OCI-LY1 (cell line): Measurements from ENCODE around the gene OSBPL2.

Source experiments
- H2AFZ ChIP-seq: fragments of 200-600 bp; sonication (generic), shearing (Covaris generic); 2 replicates; pipeline ENCODE4 v1.6.0; 2014; ENCODE audit warnings: antibody characterized with exemption, mild to moderate bottlenecking, low read length
- H3F3A ChIP-seq: fragments of 200-600 bp; sonication (generic), shearing (Covaris generic); 2 replicates; pipeline ENCODE4 v1.6.0; 2014; ENCODE audit warnings: mild to moderate bottlenecking, antibody characterized with exemption, low read length, moderate library complexity; ENCODE audit not compliant: insufficient read depth
- H3K27ac ChIP-seq: fragments of 200-600 bp; sonication (generic); 2 replicates; pipeline ENCODE4 v1.5.1; 2014; ENCODE audit warnings: low read length, mixed run types, mild to moderate bottlenecking, low read depth; ENCODE audit not compliant: poor library complexity, severe bottlenecking
- H3K27me3 ChIP-seq: fragments of 200-600 bp; sonication (generic); 2 replicates; pipeline ENCODE4 v1.6.0; 2014; ENCODE audit warnings: antibody characterized with exemption, mild to moderate bottlenecking, low read length, moderate library complexity; ENCODE audit not compliant: insufficient read depth
- H3K36me3 ChIP-seq: fragments of 200-600 bp; sonication (generic); 2 replicates; pipeline ENCODE4 v1.6.1; 2014; ENCODE audit warnings: mild to moderate bottlenecking, antibody characterized with exemption, low read length, moderate library complexity, mixed read lengths; ENCODE audit not compliant: insufficient read depth
- H3K4me1 ChIP-seq: fragments of 200-600 bp; sonication (generic); 2 replicates; pipeline ENCODE4 v1.5.1; 2014; ENCODE audit warnings: mild to moderate bottlenecking, low read length, moderate library complexity; ENCODE audit not compliant: insufficient read depth, severe bottlenecking
- H3K4me2 ChIP-seq: fragments of 200-600 bp; sonication (generic), shearing (Covaris generic); 2 replicates; pipeline ENCODE4 v1.6.1; 2014; ENCODE audit warnings: low read length
- H3K4me3 ChIP-seq: fragments of 200-600 bp; sonication (generic); 2 replicates; pipeline ENCODE4 v1.5.1; 2014; ENCODE audit warnings: low read length, low read depth, mild to moderate bottlenecking, mixed read lengths; ENCODE audit not compliant: poor library complexity, severe bottlenecking
- H3K79me2 ChIP-seq: fragments of 200-600 bp; shearing (Covaris generic); 2 replicates; pipeline ENCODE4 v1.6.1; 2016; ENCODE audit warnings: mixed run types, low read length, mixed read lengths; ENCODE audit not compliant: insufficient read depth
- H3K9ac ChIP-seq: fragments of 200-600 bp; sonication (generic), shearing (Covaris generic); 2 replicates; pipeline ENCODE4 v1.6.1; 2014; ENCODE audit warnings: mild to moderate bottlenecking, low read length, mixed read lengths
- H3K9me2 ChIP-seq: fragments of 200-600 bp; sonication (generic), shearing (Covaris generic); 2 replicates; pipeline ENCODE4 v1.6.1; 2014; ENCODE audit warnings: low read depth, mild to moderate bottlenecking, low read length, mixed read lengths
- H3K9me3 ChIP-seq: fragments of 200-600 bp; shearing (Covaris generic); 2 replicates; pipeline ENCODE4 v1.6.1; 2014; ENCODE audit warnings: low read length, mixed read lengths
- H4K20me1 ChIP-seq: fragments of 200-600 bp; sonication (generic), shearing (Covaris generic); 2 replicates; pipeline ENCODE4 v1.6.0; 2016; ENCODE audit warnings: mild to moderate bottlenecking, low read length; ENCODE audit not compliant: insufficient read depth
- EZH2 ChIP-seq: fragments of 200-600 bp; sonication (generic), shearing (Covaris generic); IDR thresholded peaks from 2 replicates; pipeline ENCODE4 v1.8.0; 2017; ENCODE audit warnings: borderline replicate concordance, mixed run types, mild to moderate bottlenecking, antibody characterized with exemption, low read length, moderate library complexity, mixed read lengths
- TF ChIP-seq, protein P1 (sequence below): fragments of 200-600 bp; sonication (generic), shearing (Covaris generic); IDR thresholded peaks from 2 replicates; pipeline ENCODE4 v1.5.1; 2017; ENCODE audit warnings: mild to moderate bottlenecking, antibody characterized with exemption, low read length, moderate library complexity, mixed read lengths

The OSBPL2 gene

DNA sequence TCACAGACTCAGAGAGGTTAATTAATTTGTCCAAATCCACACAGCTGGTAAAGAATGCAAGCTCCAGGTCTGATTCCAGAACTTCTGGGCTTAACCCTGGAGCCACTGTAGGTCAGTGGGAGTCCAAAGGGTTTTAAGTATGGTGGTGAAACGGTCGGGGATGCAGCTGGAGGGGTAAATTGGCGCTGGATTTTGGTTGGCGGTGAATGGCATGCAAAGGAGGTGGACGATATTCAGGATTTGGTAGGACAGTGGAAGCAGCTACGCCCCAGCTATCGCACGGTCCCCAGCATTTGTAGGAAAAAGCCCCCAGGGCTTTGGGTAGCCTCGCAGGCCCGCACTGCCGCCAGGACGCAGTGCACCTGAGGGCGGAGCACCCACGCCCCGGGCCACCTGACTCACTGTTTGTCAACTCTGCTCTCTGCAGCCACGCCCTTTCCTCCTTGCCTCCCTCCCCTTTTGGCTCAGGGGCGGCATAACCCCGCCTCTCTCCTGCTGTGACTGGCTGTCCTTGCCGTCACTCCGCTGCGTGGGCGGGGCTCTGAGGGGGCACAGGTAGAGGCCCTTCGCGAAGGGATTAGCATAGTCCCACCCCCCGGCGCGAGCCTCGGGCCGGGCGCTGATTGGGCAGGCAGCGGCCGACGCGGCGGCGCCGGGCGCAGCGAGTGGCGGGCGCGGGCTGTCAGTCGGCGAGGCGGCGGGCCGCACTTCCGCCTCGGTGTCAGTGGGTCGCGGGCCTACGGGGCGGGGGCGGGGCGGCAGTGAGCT lies at the start of gene OSBPL2:
Gene OSBPL2 (plus strand): TSS at position 721 of the 768 bp plus-strand sequence. CDS start 17,664 bp downstream, outside the sequence.
- Histone ChIP-seq H3K4me2 (peak within 1 kb of the TSS; percentile 81), H2AFZ (0 out of 2 replicates have a peak within 1 kb of the TSS, but pooled peaks have one; percentile 44), H3K36me3 (peaks cover 11% of the 10 kb centered on the region; the same call in 1 of the 2 replicates), H3K9ac (peak within 1 kb of the TSS; percentile 72), H4K20me1 (no peaks in the 10 kb centered on the region), H3K4me3 (peak within 1 kb of the TSS; percentile 68), H3K79me2 (0 out of 2 replicates have a peak, but pooled peaks cover 3% of the 10 kb centered on the region), H3K9me2 (no peaks in the 10 kb centered on the region), H3K9me3 (no peaks in the 10 kb centered on the region), H3F3A (no peaks in the 10 kb centered on the region), H3K27me3 (no peaks in the 10 kb centered on the region; the same call in 1 of the 2 replicates), H3K27ac (peak within 1 kb of the TSS; percentile 8), H3K4me1 (peaks cover 20% of the 10 kb centered on the region)
- no peak for TF ChIP-seq EZH2
- TF ChIP-seq, protein P1, sequence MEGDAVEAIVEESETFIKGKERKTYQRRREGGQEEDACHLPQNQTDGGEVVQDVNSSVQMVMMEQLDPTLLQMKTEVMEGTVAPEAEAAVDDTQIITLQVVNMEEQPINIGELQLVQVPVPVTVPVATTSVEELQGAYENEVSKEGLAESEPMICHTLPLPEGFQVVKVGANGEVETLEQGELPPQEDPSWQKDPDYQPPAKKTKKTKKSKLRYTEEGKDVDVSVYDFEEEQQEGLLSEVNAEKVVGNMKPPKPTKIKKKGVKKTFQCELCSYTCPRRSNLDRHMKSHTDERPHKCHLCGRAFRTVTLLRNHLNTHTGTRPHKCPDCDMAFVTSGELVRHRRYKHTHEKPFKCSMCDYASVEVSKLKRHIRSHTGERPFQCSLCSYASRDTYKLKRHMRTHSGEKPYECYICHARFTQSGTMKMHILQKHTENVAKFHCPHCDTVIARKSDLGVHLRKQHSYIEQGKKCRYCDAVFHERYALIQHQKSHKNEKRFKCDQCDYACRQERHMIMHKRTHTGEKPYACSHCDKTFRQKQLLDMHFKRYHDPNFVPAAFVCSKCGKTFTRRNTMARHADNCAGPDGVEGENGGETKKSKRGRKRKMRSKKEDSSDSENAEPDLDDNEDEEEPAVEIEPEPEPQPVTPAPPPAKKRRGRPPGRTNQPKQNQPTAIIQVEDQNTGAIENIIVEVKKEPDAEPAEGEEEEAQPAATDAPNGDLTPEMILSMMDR, result no peak

DNA sequence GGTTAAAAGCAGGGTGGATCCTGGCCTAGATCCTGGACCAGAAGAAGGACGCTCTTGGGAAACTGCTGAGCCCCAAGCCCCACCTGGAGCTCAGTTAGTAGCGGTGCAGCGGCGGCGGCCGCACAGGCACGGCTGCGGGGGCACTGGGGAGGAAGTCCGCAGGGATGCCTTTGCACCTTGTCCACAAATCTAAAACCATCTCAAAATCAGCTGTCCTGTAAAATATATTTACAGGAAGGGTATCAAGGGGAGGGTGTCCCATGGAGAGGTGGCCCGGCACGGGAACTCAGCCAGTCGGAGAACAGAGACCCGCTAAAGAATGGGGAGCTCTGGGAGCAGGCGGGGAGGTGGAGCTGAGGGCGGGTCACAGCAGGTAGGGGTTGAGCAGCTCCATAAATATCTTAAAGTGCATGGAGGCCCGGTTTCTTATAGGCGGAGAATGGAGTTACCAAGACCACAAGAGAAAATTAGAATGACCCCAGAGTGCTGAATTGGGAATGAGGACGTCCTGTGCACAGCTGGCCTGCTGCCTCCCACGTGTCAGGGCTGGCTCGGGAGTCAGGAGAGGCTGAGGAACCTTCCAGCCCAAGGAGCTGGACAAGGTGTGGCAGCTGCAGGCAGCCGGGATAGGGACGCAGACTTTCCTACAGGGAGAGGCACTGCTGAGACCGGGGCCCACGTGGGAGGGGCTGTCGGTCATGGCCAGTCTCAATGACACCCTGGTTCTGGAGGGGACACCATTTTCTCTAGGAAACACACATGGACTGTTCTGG lies 47.5 kb upstream of the OSBPL2 start:
- H2AFZ ChIP-seq, result no peak overlapping the region
- H3K4me2 ChIP-seq, result no peak overlapping the region
- peaks cover 27% of the 10 kb centered on the region for H3K79me2 ChIP-seq
- no peak for TF ChIP-seq EZH2
- TF ChIP-seq, protein P1, result no peak
- H3K9ac ChIP-seq, result no peak overlapping the region; the same call in 1 of the 2 replicates
- peaks cover 63% of the 10 kb centered on the region for H3K4me1 ChIP-seq
- H3K9me2 ChIP-seq, result no peaks in the 10 kb centered on the region
- no peaks in the 10 kb centered on the region for H3F3A ChIP-seq
- no peaks in the 10 kb centered on the region for H3K27me3 ChIP-seq
- H4K20me1 ChIP-seq, result no peaks in the 10 kb centered on the region
- H3K36me3 ChIP-seq, result peaks cover 18% of the 10 kb centered on the region; the same call in 1 of the 2 replicates
- H3K4me3 ChIP-seq, result no peak overlapping the region
- no peaks in the 10 kb centered on the region for H3K9me3 ChIP-seq
- H3K27ac ChIP-seq, result no peak overlapping the region

DNA sequence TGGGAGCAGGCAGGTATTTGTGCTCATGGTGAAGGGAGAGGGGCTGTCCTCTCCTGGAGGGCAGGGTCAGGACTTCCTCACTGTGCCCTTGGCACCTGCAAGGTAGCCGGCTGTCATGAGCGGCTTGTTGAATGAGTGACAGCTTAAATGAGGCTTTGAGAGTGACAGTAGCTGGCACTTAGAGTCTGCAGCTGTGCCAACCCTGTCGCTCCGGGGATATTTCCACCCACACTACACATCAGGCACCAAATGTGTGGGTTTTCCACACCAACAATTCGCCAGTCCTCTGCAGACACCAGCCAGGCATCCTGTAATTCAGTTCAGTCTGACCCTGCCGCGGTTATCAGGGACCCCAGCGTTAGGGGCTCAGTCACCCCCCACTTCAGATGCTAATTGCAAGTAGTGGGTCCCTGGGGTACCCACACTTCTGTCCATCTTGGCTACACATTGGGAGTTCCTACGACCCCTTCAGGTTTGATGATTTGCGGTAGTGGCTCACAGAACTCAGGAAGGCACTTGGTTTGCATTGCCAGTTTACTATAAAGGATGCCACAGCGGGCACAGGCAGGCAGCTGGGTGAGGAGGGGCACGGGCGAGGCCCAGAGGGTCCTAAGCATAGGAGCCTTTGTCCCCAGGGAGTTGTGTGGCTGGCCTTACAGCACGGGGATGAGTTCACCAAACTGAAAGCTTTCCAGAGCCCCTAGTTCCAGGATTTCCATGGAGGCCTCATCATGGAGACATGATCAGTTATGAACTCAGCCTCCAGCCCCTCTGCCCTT lies 46.4 kb upstream of the OSBPL2 start:
- Histone ChIP-seq H3K9me3 (no peaks in the 10 kb centered on the region), H2AFZ (no peak overlapping the region), H3K9me2 (no peaks in the 10 kb centered on the region), H3K27me3 (no peaks in the 10 kb centered on the region), H4K20me1 (no peaks in the 10 kb centered on the region), H3K4me2 (peak overlapping the region; percentile 16; the same call in 1 of the 2 replicates), H3K4me3 (no peak overlapping the region), H3K79me2 (peaks cover 20% of the 10 kb centered on the region), H3K27ac (peak overlapping the region; percentile 41), H3K36me3 (peaks cover 21% of the 10 kb centered on the region; the same call in 1 of the 2 replicates), H3F3A (no peaks in the 10 kb centered on the region), H3K4me1 (peaks cover 51% of the 10 kb centered on the region), H3K9ac (no peak overlapping the region)
- TF ChIP-seq, protein P1, result no peak
- no peak for TF ChIP-seq EZH2
